H1 (cell line): Measurements from ENCODE around the gene LMNTD2. TPM values are rescaled to one million over a fixed set of nuclear protein-coding genes. Genes with fewer than 3 reads are reported as not detected.

Source experiments
- CEBPB ChIP-seq: IDR thresholded peaks from 2 replicates; pipeline ENCODE4 v1.6.1; 2012; ENCODE audit warnings: low read depth, low read length
- CHD1 ChIP-seq: IDR thresholded peaks from 2 replicates; pipeline ENCODE4 v1.6.1; 2012; ENCODE audit warnings: low read depth, low read length, improper control_type of control experiment
- CREB1 ChIP-seq: IDR thresholded peaks from 2 replicates; pipeline ENCODE4 v1.6.1; 2012; ENCODE audit warnings: inconsistent platforms
- CTBP2 ChIP-seq: IDR thresholded peaks from 2 replicates; pipeline ENCODE4 v1.7.0; 2011; ENCODE audit warnings: borderline replicate concordance, mild to moderate bottlenecking, moderate library complexity, mixed read lengths, low read length; ENCODE audit not compliant: insufficient read depth, insufficient read length
- EGR1 ChIP-seq: IDR thresholded peaks from 2 replicates; pipeline ENCODE4 v1.6.1; 2011; ENCODE audit warnings: low read depth, low read length, borderline replicate concordance
- EP300 ChIP-seq, 2 experiments: IDR thresholded peaks; 1 replicate in 1 of 2; 2 replicates in 1 of 2; pipeline ENCODE4 v1.6.1; 2011 to 2012; ENCODE audit warnings: low read depth in 2 of 2, low read length in 2 of 2, mild to moderate bottlenecking in 2 of 2, borderline replicate concordance in 1 of 2, inconsistent platforms in 1 of 2, moderate library complexity in 1 of 2
- EZH2 ChIP-seq: fragments of 200-600 bp; sonication (generic); IDR thresholded peaks from 2 replicates; pipeline ENCODE4 v1.7.1; 2012; ENCODE audit warnings: low read depth, mild to moderate bottlenecking, moderate library complexity, low read length, inconsistent platforms; ENCODE audit not compliant: severe bottlenecking
- FOSL1 ChIP-seq: IDR thresholded peaks from 2 replicates; pipeline ENCODE4 v1.6.1; 2011; ENCODE audit warnings: mild to moderate bottlenecking, low read depth, low read length, moderate library complexity; ENCODE audit not compliant: insufficient read depth
- HDAC6 ChIP-seq: IDR thresholded peaks from one replicate; pipeline ENCODE4 v1.7.1; 2012; ENCODE audit warnings: low read depth, mild to moderate bottlenecking, inconsistent platforms, low read length, moderate library complexity
- MAFK ChIP-seq: IDR thresholded peaks from 2 replicates; pipeline ENCODE4 v1.6.1; 2012; ENCODE audit warnings: low read depth, mild to moderate bottlenecking, improper control_type of control experiment, low read length
- RAD21 ChIP-seq, 2 experiments: IDR thresholded peaks in 1 of 2; conservative IDR thresholded peaks in 1 of 2; 2 replicates each; pipeline ENCODE4 v1.6.1; 2011; ENCODE audit warnings: low read depth in 2 of 2, low read length in 2 of 2, improper control_type of control experiment in 1 of 2, inconsistent platforms in 1 of 2, mild to moderate bottlenecking in 1 of 2, moderate library complexity in 1 of 2
- RBBP5 ChIP-seq: IDR thresholded peaks from 2 replicates; pipeline ENCODE4 v1.7.1; 2012; ENCODE audit warnings: low read depth, mild to moderate bottlenecking, inconsistent platforms, low read length, moderate library complexity, borderline replicate concordance
- SIRT6 ChIP-seq: IDR thresholded peaks from one replicate; pipeline ENCODE4 v1.7.1; 2012; ENCODE audit warnings: low read length, inconsistent platforms
- SP2 ChIP-seq: IDR thresholded peaks from 2 replicates; pipeline ENCODE4 v1.6.1; 2012; ENCODE audit warnings: mild to moderate bottlenecking, low read length, inconsistent platforms
- SRF ChIP-seq: IDR thresholded peaks from 2 replicates; pipeline ENCODE4 v1.6.1; 2011; ENCODE audit warnings: mild to moderate bottlenecking, low read depth, low read length, moderate library complexity
- TAF1 ChIP-seq: IDR thresholded peaks from 2 replicates; pipeline ENCODE4 v1.6.1; 2011; ENCODE audit warnings: mild to moderate bottlenecking, low read depth, low read length
- TBP ChIP-seq: IDR thresholded peaks from 2 replicates; pipeline ENCODE4 v1.6.1; 2011; ENCODE audit warnings: low read depth, low read length, improper control_type of control experiment
- TEAD4 ChIP-seq: IDR thresholded peaks from 2 replicates; pipeline ENCODE4 v1.6.1; 2012; ENCODE audit warnings: low read depth, low read length, inconsistent platforms, mixed read lengths
- USF2 ChIP-seq: IDR thresholded peaks from 2 replicates; pipeline ENCODE4 v1.6.1; 2011; ENCODE audit warnings: low read length, improper control_type of control experiment
- ZNF274 ChIP-seq: IDR thresholded peaks from 2 replicates; pipeline ENCODE4 v1.7.0; 2012; ENCODE audit warnings: low read length, borderline replicate concordance; ENCODE audit errors: extremely low read depth
- polyA plus RNA-seq, 7 experiments: library from polyadenylated mRNA; depleted of rRNA in 3 of 7; stranded (reverse) in 5 of 7; unstranded in 2 of 7; fragments of >200 nt in 5 of 7; fragments of 200-250 nt in 2 of 7; gene quantifications; 1 replicate in 5 of 7; 2 replicates in 1 of 7; 4 replicates in 1 of 7; pipeline versions ENCODE4 v1.2.1 to v1.2.3, GENCODE V29; 2011 to 2013; ENCODE audit warnings: missing spikeins in 2 of 7, mixed read lengths in 2 of 7
- total RNA-seq: library from RNA; stranded (reverse); fragmentation: NEBNext Ultra II Directional; extraction: Animal tissue kit (Norgen Biotek cat#: 25700); gene quantifications from 2 replicates; pipeline ENCODE4 v1.2.1, GENCODE V29; 2021
- TF ChIP-seq, protein P1 (sequence below): IDR thresholded peaks from 2 replicates; pipeline ENCODE4 v1.6.1; 2011; ENCODE audit warnings: low read depth, mild to moderate bottlenecking, low read length; ENCODE audit not compliant: insufficient read depth
- TF ChIP-seq, protein P2 (sequence below): IDR thresholded peaks from 2 replicates; pipeline ENCODE4 v1.6.1; 2012; ENCODE audit warnings: inconsistent platforms

LMNTD2 gene
- total and polyA plus RNA-seq, 2 of the 8 experiments (the other 6 are each of a cell fraction or from before 2014, with no cell fraction given), result 1.6 to 3.1 TPM

DNA sequence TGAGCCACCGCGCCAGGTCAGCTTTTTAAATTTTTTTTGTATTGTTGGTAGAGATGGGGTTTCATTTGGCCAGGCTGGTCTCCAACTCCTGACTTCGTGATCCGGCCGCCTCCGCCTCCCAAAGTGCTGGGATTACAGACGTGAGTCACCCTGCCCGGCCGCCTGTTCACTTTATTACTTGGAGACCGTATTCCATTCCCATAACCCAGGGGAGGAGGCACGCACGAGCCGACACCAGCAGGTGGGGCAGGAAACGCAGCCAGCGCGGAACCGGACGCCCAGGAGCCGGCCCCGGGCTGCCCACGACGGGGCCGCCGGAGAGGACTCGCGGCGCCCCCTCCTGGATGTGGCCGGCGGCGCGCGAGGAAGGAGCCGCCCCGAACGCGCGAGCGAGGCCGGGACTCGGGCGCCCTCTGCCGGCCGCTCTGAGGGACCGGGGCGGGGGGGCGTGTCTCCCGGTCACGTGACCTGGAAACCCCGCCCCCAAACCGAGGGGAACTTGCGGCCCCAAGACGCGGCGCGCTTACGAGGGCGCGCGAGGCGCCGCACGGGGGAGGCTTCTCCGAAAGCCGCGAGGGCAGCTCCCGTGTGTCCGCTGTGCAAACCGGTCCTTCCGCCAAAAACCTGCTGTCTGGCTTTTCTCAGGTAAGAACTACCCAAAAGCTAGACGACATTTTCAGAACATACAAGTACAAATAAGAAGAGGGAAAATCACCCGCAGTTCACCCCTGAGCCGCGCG is 41.9 kb downstream of the LMNTD2 start (continued):
- TF ChIP-seq, protein P1, sequence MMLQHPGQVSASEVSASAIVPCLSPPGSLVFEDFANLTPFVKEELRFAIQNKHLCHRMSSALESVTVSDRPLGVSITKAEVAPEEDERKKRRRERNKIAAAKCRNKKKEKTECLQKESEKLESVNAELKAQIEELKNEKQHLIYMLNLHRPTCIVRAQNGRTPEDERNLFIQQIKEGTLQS, result peak; percentile 87
- no peak for TF ChIP-seq HDAC6
- no peak for TF ChIP-seq TBP
- TF ChIP-seq ZNF274, result no peak
- TF ChIP-seq CEBPB, result no peak
- TF ChIP-seq MAFK, result no peak
- no peak for TF ChIP-seq FOSL1
- TF ChIP-seq USF2, result peak; percentile 94
- peak; percentile 67 to 91 for TF ChIP-seq RAD21 (IDR thresholded peaks at IDR 0.05 in 1 of 2, conservative IDR thresholded peaks at IDR 0.05 in 1 of 2; ENCODE audit: low read depth in 2 of 2, low read length in 2 of 2)
- no peak; the same call in 1 of the 2 replicates for TF ChIP-seq EGR1
- TF ChIP-seq TEAD4, result no peak
- TF ChIP-seq SRF, result peak; percentile 49; the same call in 1 of the 2 replicates
- TF ChIP-seq CHD1, result no peak
- TF ChIP-seq, protein P2, sequence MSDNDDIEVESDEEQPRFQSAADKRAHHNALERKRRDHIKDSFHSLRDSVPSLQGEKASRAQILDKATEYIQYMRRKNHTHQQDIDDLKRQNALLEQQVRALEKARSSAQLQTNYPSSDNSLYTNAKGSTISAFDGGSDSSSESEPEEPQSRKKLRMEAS, result peak; percentile 93
- peak; percentile 57; the same call in 1 of the 2 replicates for TF ChIP-seq CREB1
- no peak for TF ChIP-seq RBBP5
- no peak for TF ChIP-seq CTBP2
- 0 out of 3 replicates have a peak, but pooled peaks of 1 of the 2 experiments have one; percentile 69 for TF ChIP-seq EP300 (IDR thresholded peaks at IDR 0.05; ENCODE audit: borderline replicate concordance in 1 of 2, low read depth in 2 of 2, low read length in 2 of 2)
- no peak for TF ChIP-seq SIRT6
- peak; percentile 29; the same call in 1 of the 2 replicates for TF ChIP-seq TAF1
- no peak for TF ChIP-seq SP2
- TF ChIP-seq EZH2, result no peak
